ENCODE results near the gene ETV6.
"Not testable (repeated sequence)": the region's sequence is repeated elsewhere in the genome, so short reads cannot be mapped to it uniquely, and the experiment has no call there.

ETV6 gene

GRCh38 chr12:11649413-11650285 is at the start of gene ETV6:
TSS of gene ETV6 (plus strand) at chr12:11649674. CDS start at chr12:11650128, 454 bp downstream.
- DNase-seq (ENCODE audit: low spot score) = peak; percentile 23

GRCh38 chr12:11600199-11600598 is 49.3 kb upstream of the ETV6 start:
- no peak for DNase-seq (ENCODE audit: low spot score)

- no peak for DNase-seq (ENCODE audit: low spot score)
Measured at GRCh38 chr12:11601647-11602046, 47.8 kb upstream of the ETV6 start.

GRCh38 chr12:11607313-11608081 is 42.0 kb upstream of the ETV6 start:
- DNase-seq (ENCODE audit: low spot score) = no peak

- DNase-seq (ENCODE audit: low spot score) = no peak
Measured at GRCh38 chr12:11609045-11609444, 40.4 kb upstream of the ETV6 start.

GRCh38 chr12:11615481-11615880 is 34.0 kb upstream of the ETV6 start:
- no peak for DNase-seq (ENCODE audit: low spot score)

GRCh38 chr12:11618046-11618445 is 31.4 kb upstream of the ETV6 start:
- no peak for DNase-seq (ENCODE audit: low spot score)

GRCh38 chr12:11621797-11622423 is 27.6 kb upstream of the ETV6 start:
- DNase-seq (ENCODE audit: low spot score) = no peak

- DNase-seq (ENCODE audit: low spot score) = no peak
Measured at GRCh38 chr12:11622876-11623281, 26.6 kb upstream of the ETV6 start.

GRCh38 chr12:11623382-11623781 is 26.1 kb upstream of the ETV6 start:
- DNase-seq (ENCODE audit: low spot score) = no peak

- no peak for DNase-seq (ENCODE audit: low spot score)
Measured at GRCh38 chr12:11624116-11624515, 25.4 kb upstream of the ETV6 start.

GRCh38 chr12:11627709-11628108 is 21.8 kb upstream of the ETV6 start:
- DNase-seq (ENCODE audit: low spot score) = not testable (repeated sequence)

GRCh38 chr12:11628353-11628752 is 21.1 kb upstream of the ETV6 start:
- DNase-seq (ENCODE audit: low spot score) = no peak

GRCh38 chr12:11630046-11630706 is 19.3 kb upstream of the ETV6 start:
- no peak for DNase-seq (ENCODE audit: low spot score)

GRCh38 chr12:11631288-11631687 is 18.2 kb upstream of the ETV6 start:
- no peak for DNase-seq (ENCODE audit: low spot score)

- DNase-seq (ENCODE audit: low spot score) = not testable (repeated sequence)
Measured at GRCh38 chr12:11631881-11632280, 17.6 kb upstream of the ETV6 start.

- DNase-seq (ENCODE audit: low spot score) = no peak
Measured at GRCh38 chr12:11633968-11634367, 15.5 kb upstream of the ETV6 start.

GRCh38 chr12:11635341-11635740 is 14.1 kb upstream of the ETV6 start:
- no peak for DNase-seq (ENCODE audit: low spot score)

- no peak for DNase-seq (ENCODE audit: low spot score)
Measured at GRCh38 chr12:11638315-11638916, 11.1 kb upstream of the ETV6 start.

GRCh38 chr12:11639454-11639853 is 10.0 kb upstream of the ETV6 start:
- no peak for DNase-seq (ENCODE audit: low spot score)

- DNase-seq (ENCODE audit: low spot score) = no peak
Measured at GRCh38 chr12:11641522-11641921, 8.0 kb upstream of the ETV6 start.

- no peak for DNase-seq (ENCODE audit: low spot score)
Measured at GRCh38 chr12:11642785-11643184, 6.7 kb upstream of the ETV6 start.

Measured in hematopoietic multipotent progenitor cell treated with erythropoietin and hydrocortisone succinate and interleukin-3 and kit ligand, for 17 days (in vitro differentiated cells).